Neutrophil (primary cell): ENCODE measurements around the gene STARD5.

Source experiments
- H3K27ac ChIP-seq: fragments of 200-600 bp; sonication (generic); 2 replicates; pipeline ENCODE4 v1.5.1; 2016; ENCODE audit warnings: mild to moderate bottlenecking, moderate library complexity
- H3K27me3 ChIP-seq: fragments of 200-600 bp; sonication (generic); 2 replicates; pipeline ENCODE4 v1.6.0; 2016; ENCODE audit warnings: mild to moderate bottlenecking
- H3K36me3 ChIP-seq: fragments of 200-600 bp; sonication (generic); 2 replicates; pipeline ENCODE4 v1.5.1; 2017
- H3K4me1 ChIP-seq, 2 experiments: fragments of 200-600 bp in 1 of 2; sonication (generic) in 1 of 2; 1 replicate in 1 of 2; 2 replicates in 1 of 2; pipeline versions ENCODE4 v1.5.1 to v1.6.1; 2013 to 2016; ENCODE audit warnings: low read depth in 1 of 2, low read length in 1 of 2, mild to moderate bottlenecking in 1 of 2, moderate library complexity in 1 of 2; ENCODE audit not compliant: control insufficient read depth in 1 of 2, insufficient read depth in 1 of 2
- H3K4me3 ChIP-seq, 2 experiments: fragments of 200-600 bp in 1 of 2; sonication (generic) in 1 of 2; 1 replicate in 1 of 2; 2 replicates in 1 of 2; pipeline ENCODE4 v1.5.1; 2013 to 2016; ENCODE audit warnings: low read depth in 1 of 2, low read length in 1 of 2, mild to moderate bottlenecking in 1 of 2, moderate library complexity in 1 of 2
- H3K9me3 ChIP-seq: fragments of 200-600 bp; sonication (generic); 2 replicates; pipeline ENCODE4 v1.5.1; 2016
- TF ChIP-seq, protein P1 (sequence below): fragments of 200-600 bp; sonication (generic); IDR thresholded peaks from 2 replicates; pipeline ENCODE4 v1.5.1; 2016; ENCODE audit warnings: antibody characterized with exemption

Gene STARD5

DNA sequence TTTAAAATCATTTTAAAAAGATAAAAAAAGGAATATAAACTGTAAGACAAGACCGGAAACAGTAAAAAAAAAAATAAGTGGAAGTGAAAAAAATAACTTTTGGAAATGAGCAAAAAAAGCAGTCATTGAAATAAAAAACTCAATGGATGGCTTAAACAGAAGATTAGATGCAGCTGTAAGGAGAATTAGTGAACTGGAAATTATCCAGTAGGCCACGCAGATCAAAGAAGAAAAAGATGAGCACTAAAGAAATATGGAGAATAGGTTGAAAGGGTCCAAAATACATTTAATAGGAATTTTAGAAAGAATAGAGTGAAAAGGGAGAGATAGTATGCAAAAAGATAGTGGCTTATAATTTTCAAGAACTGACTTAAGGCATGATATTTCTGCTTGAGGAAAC lies 47.0 kb downstream of the STARD5 start:
- no peak overlapping the region for H3K4me3 ChIP-seq
- no peak overlapping the region for H3K27ac ChIP-seq
- no peaks in the 10 kb centered on the region for H3K27me3 ChIP-seq
- no peaks in the 10 kb centered on the region for H3K4me1 ChIP-seq
- TF ChIP-seq, protein P1, sequence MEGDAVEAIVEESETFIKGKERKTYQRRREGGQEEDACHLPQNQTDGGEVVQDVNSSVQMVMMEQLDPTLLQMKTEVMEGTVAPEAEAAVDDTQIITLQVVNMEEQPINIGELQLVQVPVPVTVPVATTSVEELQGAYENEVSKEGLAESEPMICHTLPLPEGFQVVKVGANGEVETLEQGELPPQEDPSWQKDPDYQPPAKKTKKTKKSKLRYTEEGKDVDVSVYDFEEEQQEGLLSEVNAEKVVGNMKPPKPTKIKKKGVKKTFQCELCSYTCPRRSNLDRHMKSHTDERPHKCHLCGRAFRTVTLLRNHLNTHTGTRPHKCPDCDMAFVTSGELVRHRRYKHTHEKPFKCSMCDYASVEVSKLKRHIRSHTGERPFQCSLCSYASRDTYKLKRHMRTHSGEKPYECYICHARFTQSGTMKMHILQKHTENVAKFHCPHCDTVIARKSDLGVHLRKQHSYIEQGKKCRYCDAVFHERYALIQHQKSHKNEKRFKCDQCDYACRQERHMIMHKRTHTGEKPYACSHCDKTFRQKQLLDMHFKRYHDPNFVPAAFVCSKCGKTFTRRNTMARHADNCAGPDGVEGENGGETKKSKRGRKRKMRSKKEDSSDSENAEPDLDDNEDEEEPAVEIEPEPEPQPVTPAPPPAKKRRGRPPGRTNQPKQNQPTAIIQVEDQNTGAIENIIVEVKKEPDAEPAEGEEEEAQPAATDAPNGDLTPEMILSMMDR: no peak
- no peaks in the 10 kb centered on the region for H3K9me3 ChIP-seq
- H3K36me3 ChIP-seq: no peaks in the 10 kb centered on the region

DNA sequence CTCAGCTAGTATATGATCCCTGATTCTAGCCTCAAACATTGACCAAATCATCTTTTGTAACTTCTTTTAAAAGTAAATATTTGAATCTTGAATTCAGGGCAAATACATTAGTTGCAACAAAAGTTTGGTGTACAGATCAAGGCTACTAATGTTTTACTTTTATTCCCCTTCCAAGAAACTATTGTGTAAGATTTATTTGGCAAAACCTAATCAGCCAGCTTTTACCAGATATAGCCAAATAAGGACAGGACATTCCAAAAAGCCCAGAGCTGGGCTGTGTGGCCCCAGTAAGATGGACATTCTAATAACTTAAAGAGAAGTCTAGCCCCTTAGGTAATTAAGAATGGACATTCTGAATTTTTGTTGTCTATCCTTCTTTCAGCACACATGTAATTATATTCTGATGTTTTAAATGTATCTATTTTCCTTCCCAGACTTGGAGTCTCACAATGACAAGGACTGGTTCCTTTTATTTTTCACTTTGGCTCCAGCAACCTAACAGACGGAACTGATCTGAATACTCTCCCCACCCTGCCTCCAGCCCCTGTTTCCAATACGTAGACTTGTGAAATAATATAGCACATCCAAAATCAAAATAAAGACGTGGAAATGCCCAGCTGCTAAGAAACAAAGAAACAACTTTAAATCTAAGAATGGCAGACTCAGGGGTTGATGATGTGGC lies 48.1 kb downstream of the STARD5 start:
- H3K36me3 ChIP-seq: no peaks in the 10 kb centered on the region
- no peaks in the 10 kb centered on the region for H3K4me1 ChIP-seq
- H3K4me3 ChIP-seq: no peak overlapping the region
- no peaks in the 10 kb centered on the region for H3K9me3 ChIP-seq
- H3K27me3 ChIP-seq: no peaks in the 10 kb centered on the region
- TF ChIP-seq, protein P1: no peak
- H3K27ac ChIP-seq: no peak overlapping the region

DNA sequence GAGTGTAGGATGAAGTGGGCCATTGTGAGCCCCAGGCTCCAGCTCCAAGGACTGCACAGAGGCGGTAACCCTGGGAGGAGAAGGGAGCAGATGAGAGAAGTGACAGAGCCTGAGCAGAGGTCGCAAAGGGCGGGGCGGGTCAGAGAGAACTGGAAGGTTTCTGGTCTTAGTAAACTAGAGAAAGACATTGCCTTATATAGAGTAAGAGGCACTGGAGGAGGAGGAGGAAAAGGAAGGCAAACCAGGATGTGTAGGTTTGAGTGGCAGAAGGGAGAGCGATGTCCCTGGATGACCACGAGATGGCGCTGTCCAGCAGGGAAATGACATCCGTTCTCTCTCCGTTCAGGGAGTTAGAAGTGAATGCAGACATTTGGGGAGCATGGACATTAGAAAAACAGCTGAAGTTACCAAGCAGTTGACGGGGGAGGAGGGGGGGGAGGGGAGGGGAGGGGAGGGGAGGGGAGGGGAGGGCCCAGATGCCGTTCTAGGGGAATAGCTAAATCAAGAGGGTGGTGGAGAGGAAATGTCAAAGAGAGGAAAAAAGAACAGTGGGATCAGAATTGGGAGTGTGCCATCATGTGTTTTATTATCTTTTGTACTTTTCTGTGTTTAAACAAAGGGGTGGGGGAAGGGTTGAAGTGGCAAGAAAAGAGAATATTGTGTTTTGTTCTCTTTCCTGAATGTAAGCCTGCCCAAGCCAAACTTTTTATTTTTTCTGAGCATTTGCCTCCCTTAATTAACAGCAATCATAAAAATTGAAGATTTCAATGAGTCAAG lies 48.8 kb downstream of the STARD5 start:
- Histone ChIP-seq H3K27ac (no peak overlapping the region), H3K27me3 (no peaks in the 10 kb centered on the region), H3K9me3 (no peaks in the 10 kb centered on the region), H3K4me1 (no peaks in the 10 kb centered on the region), H3K4me3 (no peak overlapping the region), H3K36me3 (no peaks in the 10 kb centered on the region)
- TF ChIP-seq, protein P1: peak; percentile 90

DNA sequence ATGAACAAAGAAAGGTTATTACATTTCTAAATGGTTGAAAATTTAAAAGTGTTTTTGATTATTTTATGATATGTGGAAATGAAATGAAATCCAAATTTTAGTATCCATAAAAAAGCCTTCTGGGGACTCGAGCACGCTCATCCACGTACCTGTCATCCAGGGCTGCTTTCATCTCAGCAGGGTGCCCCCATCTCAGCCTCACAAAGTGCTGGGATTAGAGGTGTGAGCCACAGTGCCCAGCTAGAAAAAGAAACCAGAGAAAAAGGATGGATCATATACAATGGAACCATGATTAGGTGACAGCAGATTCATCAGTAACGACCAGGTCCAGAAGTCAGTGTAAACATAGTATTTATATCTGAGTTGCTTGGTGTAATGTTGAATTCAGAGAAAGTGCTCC lies 49.7 kb downstream of the STARD5 start:
- H3K9me3 ChIP-seq: no peaks in the 10 kb centered on the region
- H3K4me1 ChIP-seq: no peaks in the 10 kb centered on the region
- TF ChIP-seq, protein P1: no peak
- no peaks in the 10 kb centered on the region for H3K36me3 ChIP-seq
- H3K27me3 ChIP-seq: no peaks in the 10 kb centered on the region
- H3K4me3 ChIP-seq: no peak overlapping the region
- H3K27ac ChIP-seq: no peak overlapping the region

DNA sequence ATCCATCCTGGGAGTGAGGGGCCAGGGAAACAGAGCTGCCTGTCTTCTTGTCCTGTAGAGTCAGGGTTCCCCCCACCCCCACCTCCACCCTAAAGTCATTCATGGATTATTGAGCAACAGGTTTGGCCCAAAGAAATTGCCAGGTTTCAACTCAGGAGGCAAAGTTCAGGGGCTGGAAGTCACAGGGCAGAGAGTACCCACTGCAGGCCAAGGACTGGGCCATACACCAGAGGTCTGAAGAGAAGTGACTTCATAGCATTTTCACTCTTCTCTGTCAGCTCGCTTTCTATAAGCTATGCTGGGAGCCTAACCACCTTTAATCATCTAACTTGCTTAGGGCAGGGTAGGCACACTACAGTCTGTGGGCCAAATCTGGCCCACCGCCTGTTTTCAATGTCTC lies 50.1 kb downstream of the STARD5 start:
- TF ChIP-seq, protein P1: no peak
- H3K27ac ChIP-seq: no peak overlapping the region
- H3K4me3 ChIP-seq: no peak overlapping the region

More for the DNA sequence above, 50.1 kb downstream of the STARD5 start:
- H3K9me3 ChIP-seq: no peaks in the 10 kb centered on the region
- no peaks in the 10 kb centered on the region for H3K27me3 ChIP-seq
- no peaks in the 10 kb centered on the region for H3K4me1 ChIP-seq
- no peaks in the 10 kb centered on the region for H3K36me3 ChIP-seq
